IMR-90 (cell line): ENCODE measurements around the gene FYCO1. TPM values are rescaled to one million over a fixed set of nuclear protein-coding genes. Genes with fewer than 3 reads are reported as not detected.

Experiments
- ATAC-seq: fragments of 200-7000 bp; cut with Tn5 transposase; 2 replicates; pipeline ENCODE4 v1.9.1; 2020; ENCODE audit warnings: low read depth, mild to moderate bottlenecking, moderate library complexity
- BruUV-seq: library from RNA; stranded (reverse); fragments of 400-500 nt; replicated peaks from 2 replicates; lab custom pipeline; 2021; lab: Mats Ljungman, UMichigan
- CTCF ChIA-PET: fragments of 300-600 bp; formaldehyde crosslinking; extraction: SDS; loops from one replicate; lab custom pipeline; 2021; ENCODE audit warnings: antibody characterized with exemption; lab: Yijun Ruan, JAX
- POLR2A ChIA-PET: fragments of 300-600 bp; sonication (Branson Sonifier 250); formaldehyde crosslinking; loops from one replicate; lab custom pipeline; 2022; ENCODE audit warnings: antibody characterized with exemption; ENCODE audit not compliant: unreplicated experiment; lab: Charles Lee
- DNase-seq: peaks from one replicate; pipeline ENCODE4 v3.0.0; 2013
- H2AFZ ChIP-seq: replicated peaks from 2 replicates; pipeline ENCODE3; 2013; ENCODE audit warnings: low read length, mild to moderate bottlenecking; ENCODE audit not compliant: poor library complexity
- H2AK5ac ChIP-seq: 2 replicates; pipeline ENCODE4 v1.6.1; 2013; ENCODE audit warnings: low read depth, low read length, inconsistent platforms
- H2AK9ac ChIP-seq: replicated peaks from 2 replicates; pipeline ENCODE3; 2013; ENCODE audit warnings: mild to moderate bottlenecking, low read depth, low read length, moderate library complexity; ENCODE audit not compliant: poor library complexity
- H2BK120ac ChIP-seq: 2 replicates; pipeline ENCODE4 v1.6.1; 2013; ENCODE audit warnings: low read depth, low read length, inconsistent platforms
- H2BK15ac ChIP-seq: 3 replicates; pipeline ENCODE4 v1.6.1; 2013; ENCODE audit warnings: low read depth, low read length, inconsistent platforms
- H2BK20ac ChIP-seq: 2 replicates; pipeline ENCODE4 v1.6.1; 2013; ENCODE audit warnings: low read depth, mild to moderate bottlenecking, inconsistent platforms, low read length, moderate library complexity
- H2BK5ac ChIP-seq: 2 replicates; pipeline ENCODE4 v1.6.1; 2013; ENCODE audit warnings: mild to moderate bottlenecking, low read depth, low read length, inconsistent platforms; ENCODE audit not compliant: poor library complexity, severe bottlenecking
- H3K14ac ChIP-seq: replicated peaks from 2 replicates; pipeline ENCODE4 v1.6.1; 2013; ENCODE audit warnings: low read depth, low read length, inconsistent platforms
- H3K18ac ChIP-seq: 2 replicates; pipeline ENCODE4 v1.6.1; 2013; ENCODE audit warnings: low read depth, low read length, control low read depth
- H3K23ac ChIP-seq: 2 replicates; pipeline ENCODE4 v1.6.1; 2013; ENCODE audit warnings: low read depth, low read length, inconsistent platforms
- H3K27ac ChIP-seq: 2 replicates; pipeline ENCODE4 v1.5.1; 2013; ENCODE audit warnings: mild to moderate bottlenecking, control low read depth, low read length; ENCODE audit not compliant: insufficient read depth
- H3K27me3 ChIP-seq: 2 replicates; pipeline ENCODE4 v1.6.1; 2013; ENCODE audit warnings: low read length; ENCODE audit not compliant: control insufficient read depth, insufficient read depth
- H3K36me3 ChIP-seq: 2 replicates; pipeline ENCODE4 v1.6.1; 2013; ENCODE audit warnings: low read length, mixed read lengths; ENCODE audit not compliant: control insufficient read depth, insufficient read depth
- H3K4ac ChIP-seq: 2 replicates; pipeline ENCODE4 v1.6.1; 2013; ENCODE audit warnings: low read depth, low read length, inconsistent platforms
- H3K4me1 ChIP-seq: 2 replicates; pipeline ENCODE4 v1.6.1; 2013; ENCODE audit warnings: low read length, mixed read lengths; ENCODE audit not compliant: control insufficient read depth, insufficient read depth
- H3K4me2 ChIP-seq: 2 replicates; pipeline ENCODE4 v1.6.1; 2013; ENCODE audit warnings: low read depth, mild to moderate bottlenecking, control low read depth, low read length, moderate library complexity
- H3K4me3 ChIP-seq: 2 replicates; pipeline ENCODE4 v1.5.1; 2013; ENCODE audit warnings: low read depth, mild to moderate bottlenecking, control low read depth, low read length, moderate library complexity; ENCODE audit not compliant: insufficient read depth
- H3K56ac ChIP-seq: 2 replicates; pipeline ENCODE4 v1.6.1; 2013; ENCODE audit warnings: low read length, inconsistent platforms; ENCODE audit not compliant: insufficient read depth; ENCODE audit errors: extremely low read depth
- H3K79me1 ChIP-seq, 2 experiments: 2 replicates each; pipeline ENCODE4 v1.6.1; 2013; ENCODE audit warnings: low read length in 2 of 2, inconsistent platforms in 1 of 2, low read depth in 1 of 2
- H3K9ac ChIP-seq: 2 replicates; pipeline ENCODE4 v1.6.1; 2013; ENCODE audit warnings: low read depth, low read length, control low read depth
- H3K9me1 ChIP-seq: 2 replicates; pipeline ENCODE4 v1.6.1; 2013; ENCODE audit warnings: low read length, inconsistent platforms; ENCODE audit not compliant: insufficient read depth
- H3K9me3 ChIP-seq: 2 replicates; pipeline ENCODE4 v1.6.1; 2013; ENCODE audit warnings: low read length; ENCODE audit not compliant: control insufficient read depth, insufficient read depth
- H4K20me1 ChIP-seq: 2 replicates; pipeline ENCODE4 v1.6.1; 2013; ENCODE audit warnings: low read length, inconsistent platforms; ENCODE audit not compliant: insufficient read depth
- H4K5ac ChIP-seq: 2 replicates; pipeline ENCODE4 v1.6.1; 2013; ENCODE audit warnings: mild to moderate bottlenecking, low read depth, low read length, control low read depth
- H4K8ac ChIP-seq, 2 experiments: 2 replicates each; pipeline ENCODE4 v1.6.1; 2013; ENCODE audit warnings: low read depth in 2 of 2, low read length in 2 of 2, control low read depth in 1 of 2, inconsistent platforms in 1 of 2
- H4K91ac ChIP-seq: 2 replicates; pipeline ENCODE4 v1.6.1; 2013; ENCODE audit warnings: low read depth, low read length, inconsistent platforms; ENCODE audit not compliant: insufficient read depth
- CEBPB ChIP-seq: IDR thresholded peaks from 2 replicates; pipeline ENCODE4 v1.6.1; 2012; ENCODE audit warnings: low read depth, low read length, improper control_type of control experiment
- FOS ChIP-seq: fragments of 150-350 bp; IDR thresholded peaks from 2 replicates; pipeline ENCODE4 v1.6.1; 2016; ENCODE audit warnings: low read depth, low read length
- MAFK ChIP-seq: IDR thresholded peaks from 2 replicates; pipeline ENCODE4 v1.6.1; 2012; ENCODE audit warnings: low read depth, low read length, improper control_type of control experiment
- MXI1 ChIP-seq: IDR thresholded peaks from 2 replicates; pipeline ENCODE4 v1.6.1; 2012; ENCODE audit warnings: low read depth, mild to moderate bottlenecking, low read length, moderate library complexity, borderline replicate concordance
- NFE2L2 ChIP-seq: fragments of 150-350 bp; IDR thresholded peaks from 2 replicates; pipeline ENCODE4 v1.6.1; 2016; ENCODE audit warnings: low read depth, mild to moderate bottlenecking, low read length
- POLR2A ChIP-seq: IDR thresholded peaks from 2 replicates; pipeline ENCODE4 v1.6.1; 2012; ENCODE audit warnings: mild to moderate bottlenecking, low read depth, low read length
- RAD21 ChIP-seq: IDR thresholded peaks from 2 replicates; pipeline ENCODE4 v1.6.1; 2012; ENCODE audit warnings: low read length, improper control_type of control experiment
- SMC3 ChIP-seq: fragments of 150-350 bp; IDR thresholded peaks from 2 replicates; pipeline ENCODE4 v1.6.1; 2016; ENCODE audit warnings: low read depth, mild to moderate bottlenecking, antibody characterized with exemption, low read length, moderate library complexity
- WGBS, 2 experiments: methylation state at CpG; one replicate each; pipeline versions ENCODE4 v1.1.5 to v1.1.7; 2013; ENCODE audit warnings: missing lambda C conversion rate in 2 of 2; ENCODE audit not compliant: insufficient read length in 1 of 2; ENCODE audit errors: extremely low coverage in 2 of 2; 5-methylcytosine and 5-hydroxymethylcytosine counted together
- dilution Hi-C: fragments of 300-500 bp; cut with HindIII; formaldehyde crosslinking; loops from one replicate; pipeline ENCODE4 v1.14.3; 2018; ENCODE audit warnings: low sequenced_read_pairs; ENCODE audit not compliant: unreplicated experiment
- in situ Hi-C: fragments of 300-500 bp; cut with MboI; formaldehyde crosslinking; loops from 3 replicates; pipeline ENCODE4 v1.14.3; 2019; ENCODE audit warnings: low sequenced_read_pairs, inconsistent platforms, mixed read lengths
- intact Hi-C: fragments of 100-400 bp; cut with micrococcal nuclease; formaldehyde crosslinking; loops from 2 replicates; pipeline ENCODE4 v1.10.0; 2022
- polyA plus RNA-seq, 3 experiments: library from polyadenylated mRNA; depleted of rRNA; stranded (reverse); fragments of >200 nt; gene quantifications; 2 replicates each; pipeline ENCODE4 v1.2.3, GENCODE V29; 2012; ENCODE audit warnings: low replicate concordance in 1 of 3
- total RNA-seq: library from RNA; depleted of rRNA; stranded (reverse); fragments of >200 nt; gene quantifications from 2 replicates; pipeline ENCODE4 v1.2.3, GENCODE V29; 2012

Gene FYCO1
- total and polyA plus RNA-seq, 2 of the 4 experiments (the other 2 are of a cell fraction), result 13.7 to 20.1 TPM

GRCh38 chr3:45874677-45875346 lies 120.8 kb downstream of the FYCO1 start:
- no peak overlapping the region for H4K5ac ChIP-seq
- H2BK15ac ChIP-seq, result no peak overlapping the region
- no peak overlapping the region for H3K14ac ChIP-seq
- H2AK5ac ChIP-seq, result no peak overlapping the region
- H3K4ac ChIP-seq, result no peak overlapping the region
- H3K18ac ChIP-seq, result no peak overlapping the region
- H2AK9ac ChIP-seq, result no peak overlapping the region
- no peaks in the 10 kb centered on the region for H3K79me1 ChIP-seq
- peaks cover 44% of the 10 kb centered on the region for H3K27me3 ChIP-seq
- H3K9me3 ChIP-seq, result no peaks in the 10 kb centered on the region
- DNase-seq, result no peak
- CTCF ChIA-PET, result no interaction called here
- no peak overlapping the region for H3K4me3 ChIP-seq
- intact Hi-C loops (no loop called here), dilution Hi-C loops (no loop called here), in situ Hi-C loops (no loop called here)
- no peak overlapping the region for H3K9ac ChIP-seq
- no peak overlapping the region for H4K91ac ChIP-seq
- H3K27ac ChIP-seq, result no peak overlapping the region
- POLR2A ChIA-PET, result no interaction called here
- H3K4me2 ChIP-seq, result no peak overlapping the region
- H4K20me1 ChIP-seq, result no peaks in the 10 kb centered on the region
- no peak overlapping the region for H2BK120ac ChIP-seq
- ATAC-seq, result no peak
- H3K23ac ChIP-seq, result no peak overlapping the region
- WGBS, 2 experiments, result no CpG with 5 or more reads among the region's 5 CpGs
- H3K4me1 ChIP-seq, result no peaks in the 10 kb centered on the region
- no peak overlapping the region for H2AFZ ChIP-seq
- no peak overlapping the region for H2BK5ac ChIP-seq
- no peak overlapping the region for H3K56ac ChIP-seq
- TF ChIP-seq RAD21 (no peak), SMC3 (no peak), CEBPB (no peak), FOS (no peak), MAFK (no peak), MXI1 (no peak), NFE2L2 (no peak), POLR2A (no peak)
- BruUV-seq, result no TSS peak
- no peak overlapping the region for H4K8ac ChIP-seq
- H3K9me1 ChIP-seq, result 0 out of 2 replicates have a peak, but pooled peaks cover 2% of the 10 kb centered on the region
- no peaks in the 10 kb centered on the region for H3K36me3 ChIP-seq
- no peak overlapping the region for H2BK20ac ChIP-seq
